RWPE1 (cell line): Measurements from ENCODE around the gene NPPC.
"Not testable (repeated sequence)": the region's sequence is repeated elsewhere in the genome, so short reads cannot be mapped to it uniquely, and the experiment has no call there.

Experiments
- CTCF ChIA-PET: fragments of 350-600 bp; sonication (Branson Sonifier 250); formaldehyde crosslinking; extraction: SDS; loops from one replicate; lab custom pipeline; 2021; lab: Yijun Ruan, JAX
- POLR2A ChIA-PET: fragments of 400-600 bp; formaldehyde crosslinking; extraction: SDS; loops from one replicate; lab custom pipeline; 2020; ENCODE audit warnings: antibody characterized with exemption; ENCODE audit not compliant: low non-redundant PET; lab: Yijun Ruan, JAX
- DNase-seq: peaks from one replicate; pipeline ENCODE4 v3.0.0; 2012; ENCODE audit warnings: low spot score
- H3K27ac ChIP-seq: fragments of 450-650 bp; 2 replicates; pipeline ENCODE4 v1.5.1; 2017
- CTCF ChIP-seq: fragments of 450-650 bp; conservative IDR thresholded peaks from 2 replicates; pipeline ENCODE4 v1.5.1; 2017; ENCODE audit warnings: low read depth, mild to moderate bottlenecking

NPPC gene

GRCh38 chr2:231887756-231888155 lies 38.4 kb downstream of the NPPC start:
- CTCF ChIA-PET: no interaction called here
- no peak for DNase-seq
- no peak for TF ChIP-seq CTCF
- H3K27ac ChIP-seq: no peak overlapping the region
- POLR2A ChIA-PET: no interaction called here

GRCh38 chr2:231886071-231886681 lies 40.0 kb downstream of the NPPC start:
- POLR2A ChIA-PET: no interaction called here
- no peak for TF ChIP-seq CTCF
- no peak for DNase-seq
- H3K27ac ChIP-seq: no peak overlapping the region
- CTCF ChIA-PET: no interaction called here

- no peak for TF ChIP-seq CTCF
- DNase-seq: no peak
- ChIA-PET POLR2A (no interaction called here), CTCF (interaction anchor here (0.6 to 1.1 kb wide), 3 partner anchors 9 to 17 kb away, joined by 3 to 4 read pairs (median 3); no protein-coding TSS in a partner anchor)
- no peak overlapping the region for H3K27ac ChIP-seq
Observed at GRCh38 chr2:231884438-231885140, 41.6 kb downstream of the NPPC start.

- no peak for TF ChIP-seq CTCF
- no peak for DNase-seq
- ChIA-PET CTCF (interaction anchor here (0.6 kb wide), 2 partner anchors 8 to 18 kb away, joined by 4 read pairs; no protein-coding TSS in a partner anchor), POLR2A (no interaction called here)
- no peak overlapping the region for H3K27ac ChIP-seq
Observed at GRCh38 chr2:231883468-231883881, 42.7 kb downstream of the NPPC start.

GRCh38 chr2:231882646-231883045 lies 43.5 kb downstream of the NPPC start:
- ChIA-PET CTCF (interaction anchor here (0.6 kb wide), 1 partner anchor 29 kb away, joined by 5 read pairs; no protein-coding TSS in a partner anchor), POLR2A (no interaction called here)
- H3K27ac ChIP-seq: no peak overlapping the region
- TF ChIP-seq CTCF: no peak
- no peak for DNase-seq

GRCh38 chr2:231880371-231880770 lies 45.8 kb downstream of the NPPC start:
- CTCF ChIA-PET, H3K27ac ChIP-seq, DNase-seq, POLR2A ChIA-PET: not testable (repeated sequence)

- no peak overlapping the region for H3K27ac ChIP-seq
- ChIA-PET CTCF (interaction anchor here (0.6 to 0.7 kb wide), 2 partner anchors 396 to 519 kb away, joined by 3 to 5 read pairs; no protein-coding TSS in a partner anchor), POLR2A (no interaction called here)
- no peak for TF ChIP-seq CTCF
- no peak for DNase-seq
Observed at GRCh38 chr2:231879216-231879615, 47.0 kb downstream of the NPPC start.
